Left lobe of liver (tissue), 2 donors: ENCODE measurements around the gene ATXN8OS. TPM values are rescaled to one million over a fixed set of nuclear protein-coding genes. Genes with fewer than 3 reads are reported as not detected.
"Not testable (repeated sequence)": the region's sequence is repeated elsewhere in the genome, so short reads cannot be mapped to it uniquely, and the experiment has no call there.

Source experiments
- ATAC-seq: fragments of 200-7000 bp; cut with Tn5 transposase; one replicate; pipeline ENCODE4 v1.9.1; 2020; ENCODE audit warnings: mild to moderate bottlenecking, moderate library complexity
- DNase-seq: peaks from one replicate; pipeline ENCODE4 v3.0.0-alpha.2; 2020; ENCODE audit warnings: low spot score
- total RNA-seq: library from RNA; stranded (reverse); gene quantifications from one replicate; pipeline ENCODE4 v1.2.1, GENCODE V29; 2021
- donor health status: DM: no; HTN: no; CAD: no; lungs with moderate emphysema.
- donor health status: DM: no; HTN: yes; CAD: no.

ATXN8OS gene
- total RNA-seq, result not detected

- no peak for DNase-seq
- ATAC-seq, result no peak
Observed at GRCh38 chr13:70107498-70108281, at the start of gene ATXN8OS. ATXN8OS (plus strand) TSS chr13:70107826.

DNA sequence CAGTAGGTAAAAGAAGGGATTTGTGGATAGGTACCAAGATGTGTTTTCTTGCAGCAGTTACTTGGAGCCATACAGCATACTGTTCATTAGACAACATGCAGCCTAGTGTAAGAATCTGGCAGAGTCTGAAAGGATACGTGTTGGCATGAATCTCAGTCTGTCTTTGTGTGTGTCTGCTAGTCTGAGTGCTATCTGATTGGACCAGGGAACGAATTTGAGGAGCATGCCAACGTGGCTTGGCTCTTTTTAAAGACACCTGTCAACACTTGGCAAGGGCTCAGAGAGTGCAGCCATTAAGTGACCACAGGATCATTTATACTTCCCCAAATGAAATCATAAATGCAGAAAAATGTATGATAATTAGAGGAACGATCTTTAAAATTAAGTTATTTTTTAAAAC is 27.6 kb upstream of the ATXN8OS start:
- ATAC-seq, result no peak
- DNase-seq, result no peak

DNA sequence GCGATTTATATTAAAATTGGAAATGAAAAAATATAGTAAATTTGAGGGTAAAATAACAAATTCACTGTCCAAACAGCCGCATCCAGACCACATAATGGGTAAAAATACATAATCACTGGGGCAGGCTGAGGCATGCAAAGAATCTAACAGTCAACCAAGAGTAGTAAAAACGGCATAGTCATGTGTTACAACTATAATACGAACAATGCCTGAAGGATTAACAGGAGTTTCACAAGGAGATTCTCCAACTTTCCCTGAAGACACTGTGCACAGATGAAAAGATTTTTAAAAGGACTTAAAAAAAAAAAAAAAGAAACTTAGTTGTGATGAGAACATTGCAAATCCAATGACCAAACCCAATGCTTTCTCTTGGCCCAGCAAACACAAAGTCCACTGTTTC is 20.4 kb upstream of the ATXN8OS start:
- no peak for DNase-seq
- ATAC-seq, result no peak

- DNase-seq, result no peak
- no peak for ATAC-seq
Observed at GRCh38 chr13:70088926-70089325, 18.7 kb upstream of the ATXN8OS start.

DNA sequence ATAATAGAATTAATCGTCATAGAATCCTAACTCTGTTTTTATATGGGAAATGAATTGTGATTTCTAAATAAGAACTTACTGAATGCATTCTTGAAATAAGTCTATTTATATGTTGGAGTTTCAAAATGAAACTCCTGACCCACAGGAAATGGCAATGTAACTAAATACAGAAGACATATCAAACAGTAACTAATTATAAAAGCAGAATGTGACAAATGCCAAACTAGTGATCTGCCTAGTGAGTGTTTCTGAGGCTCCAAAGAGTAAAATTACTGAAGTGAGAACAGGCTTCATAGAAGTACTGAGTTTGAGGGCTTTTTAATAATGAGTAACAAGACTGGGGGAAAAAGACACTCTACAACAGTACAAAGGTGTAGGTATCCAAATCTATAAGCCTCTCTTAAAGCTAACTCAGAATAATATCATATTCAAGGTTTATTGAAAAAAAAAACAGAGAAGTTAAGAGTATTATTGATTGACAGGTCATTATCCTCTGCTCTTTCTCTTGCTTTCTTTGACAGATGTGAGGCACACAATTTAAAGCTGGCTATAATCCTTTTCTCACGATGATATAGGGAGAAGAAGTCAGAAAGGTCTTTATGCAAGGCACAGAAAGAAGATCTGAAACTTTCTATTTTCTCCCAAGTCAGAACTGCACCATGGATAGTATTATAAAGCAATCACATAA is 17.4 kb upstream of the ATXN8OS start:
- no peak for ATAC-seq
- no peak for DNase-seq

- DNase-seq (no peak), ATAC-seq (no peak)
Observed at GRCh38 chr13:70098669-70099068, 9.0 kb upstream of the ATXN8OS start.

DNA sequence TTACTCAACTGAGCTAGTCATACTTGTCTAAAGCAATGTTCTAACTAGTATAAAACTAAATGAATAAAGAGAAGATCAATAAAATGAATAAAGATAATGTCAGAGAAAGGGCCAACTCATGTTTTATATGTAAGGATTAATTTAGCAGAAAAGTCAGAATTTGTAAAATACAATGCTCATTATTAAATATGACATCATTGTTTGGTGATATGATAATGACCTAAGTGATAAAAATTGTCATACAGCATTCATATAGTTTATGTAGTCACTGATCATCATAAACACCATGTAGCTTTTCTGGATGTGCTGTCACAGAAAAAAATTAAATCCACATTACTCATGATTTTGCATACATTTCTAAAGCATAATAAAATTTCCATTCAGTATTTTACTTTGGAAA is 3.1 kb upstream of the ATXN8OS start:
- DNase-seq, result no peak
- ATAC-seq, result no peak

GRCh38 chr13:70107125-70107497 is 515 bp upstream of the ATXN8OS start:
- no peak for ATAC-seq
- no peak for DNase-seq

DNA sequence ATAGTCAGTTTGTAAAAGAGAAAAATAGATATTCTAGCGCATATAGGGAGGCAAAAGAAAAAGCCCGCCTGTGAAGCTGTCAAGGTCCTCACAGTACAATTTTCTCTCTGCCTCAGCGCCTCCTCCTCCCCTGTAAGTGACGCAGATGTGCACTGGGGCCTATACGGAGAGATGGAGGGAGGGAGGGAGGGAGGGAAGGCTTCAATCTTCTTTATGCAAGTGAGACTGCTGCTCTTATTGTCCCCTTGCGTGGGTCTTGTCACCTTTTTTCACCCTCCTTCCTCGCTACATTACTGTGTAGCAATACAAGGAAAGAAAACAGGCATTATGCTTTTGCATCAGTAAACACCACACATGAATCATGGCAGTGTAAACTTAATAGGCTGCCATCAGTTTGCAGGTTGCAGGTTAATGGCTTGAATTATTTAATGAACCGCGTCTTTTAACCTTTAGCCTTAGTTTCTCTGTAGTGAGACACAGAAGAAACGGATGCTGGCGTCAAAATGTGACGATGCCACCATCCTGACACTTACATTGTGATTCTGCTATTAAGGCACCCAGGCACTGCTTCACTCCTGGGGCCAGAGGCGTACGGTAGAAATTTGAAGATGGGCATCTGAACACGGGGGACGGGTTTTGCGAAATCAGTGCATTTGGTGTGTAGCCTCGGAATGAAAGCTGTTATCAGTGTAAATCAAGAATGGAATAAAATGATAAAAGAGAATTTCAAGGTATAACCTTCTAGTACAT is 905 bp downstream of the ATXN8OS start, which contains the start of gene KLHL1:
TSS of gene KLHL1 (minus strand) at position 97 of the 750 bp plus-strand sequence. CDS start 753 bp downstream, outside the sequence.
- DNase-seq (no peak), ATAC-seq (no peak)

GRCh38 chr13:70117338-70117905 is 9.8 kb downstream of the ATXN8OS start:
- DNase-seq (no peak), ATAC-seq (no peak)

DNA sequence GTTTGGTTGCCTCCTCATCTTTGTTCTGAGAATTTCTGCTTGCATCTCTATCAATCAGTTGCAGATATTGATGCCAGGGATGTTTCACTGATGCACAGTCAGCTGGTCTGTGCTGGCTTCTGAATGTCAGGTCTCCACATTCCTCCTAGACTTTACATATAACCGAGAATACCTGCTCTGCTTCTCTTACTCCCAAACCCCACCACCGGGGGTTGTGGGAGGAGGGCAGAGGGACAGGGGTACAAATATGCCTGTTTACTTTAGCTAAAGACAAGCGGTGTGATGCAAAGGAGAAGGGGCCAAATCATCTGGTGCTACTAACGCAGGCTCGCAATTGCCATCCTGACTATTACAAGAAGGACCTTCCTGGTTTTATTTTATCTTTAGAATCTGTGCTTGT is 18.1 kb downstream of the ATXN8OS start:
- ATAC-seq, result no peak

GRCh38 chr13:70128098-70128497 is 20.5 kb downstream of the ATXN8OS start:
- DNase-seq (no peak), ATAC-seq (no peak)

More for the DNA sequence above, 18.1 kb downstream of the ATXN8OS start:
- DNase-seq, result no peak

GRCh38 chr13:70142658-70143057 is 35.0 kb downstream of the ATXN8OS start:
- DNase-seq, ATAC-seq: not testable (repeated sequence)

DNA sequence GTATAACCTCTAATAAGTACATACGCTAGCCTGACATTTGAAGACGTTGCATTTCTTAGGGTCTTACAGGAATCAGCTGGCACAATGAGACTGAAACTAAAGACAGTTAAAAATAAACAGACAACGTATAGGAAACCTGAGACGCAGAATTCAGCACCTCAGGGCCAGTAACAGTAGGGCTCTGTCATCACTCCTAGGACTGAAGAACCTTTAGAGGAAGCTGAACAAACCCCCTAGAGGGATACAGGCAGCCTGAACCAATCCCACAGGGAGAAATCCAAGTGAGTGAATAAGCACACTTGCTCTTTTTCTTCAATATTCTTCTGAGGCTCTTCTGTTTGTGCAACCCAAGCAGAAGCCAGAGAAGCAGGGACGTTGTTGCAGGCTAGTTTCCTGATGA is 54.5 kb downstream of the ATXN8OS start:
- ATAC-seq (no peak), DNase-seq (no peak)

- ATAC-seq, result no peak
Observed at GRCh38 chr13:70170689-70171088, 63.1 kb downstream of the ATXN8OS start.

GRCh38 chr13:70171151-70171550 is 63.5 kb downstream of the ATXN8OS start:
- DNase-seq (no peak), ATAC-seq (no peak)

More at GRCh38 chr13:70170689-70171088, 63.1 kb downstream of the ATXN8OS start:
- DNase-seq, result no peak

DNA sequence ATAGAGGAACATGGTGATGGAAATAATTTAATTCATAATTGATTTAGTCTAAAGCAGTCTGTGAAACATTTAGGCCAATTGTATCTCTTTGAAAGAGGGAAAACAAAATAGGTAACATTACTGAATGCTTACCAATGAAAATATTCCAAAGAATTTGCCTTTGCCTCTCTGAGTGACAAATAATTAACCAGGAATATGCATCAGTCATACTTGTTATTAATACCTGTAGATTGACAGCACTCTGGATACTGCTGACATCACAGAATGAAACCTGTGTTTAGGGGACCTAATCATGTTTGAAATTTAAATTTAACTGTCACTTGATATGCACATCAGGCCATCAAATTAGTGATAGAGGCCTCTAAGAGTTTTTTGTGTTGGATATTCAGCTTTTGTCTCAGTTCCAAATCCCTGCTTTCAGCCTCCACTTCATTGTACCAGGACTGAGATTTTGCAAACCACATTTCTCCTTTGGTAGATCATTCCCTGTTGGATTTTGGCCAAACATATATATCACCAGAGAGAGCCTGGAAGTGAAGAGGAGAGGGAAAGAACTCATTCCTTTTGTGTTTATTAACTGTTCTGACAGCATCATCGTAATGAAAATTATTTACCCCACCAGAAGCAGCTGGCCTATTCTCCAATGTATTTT is 65.4 kb downstream of the ATXN8OS start:
- DNase-seq (no peak), ATAC-seq (no peak)

DNA sequence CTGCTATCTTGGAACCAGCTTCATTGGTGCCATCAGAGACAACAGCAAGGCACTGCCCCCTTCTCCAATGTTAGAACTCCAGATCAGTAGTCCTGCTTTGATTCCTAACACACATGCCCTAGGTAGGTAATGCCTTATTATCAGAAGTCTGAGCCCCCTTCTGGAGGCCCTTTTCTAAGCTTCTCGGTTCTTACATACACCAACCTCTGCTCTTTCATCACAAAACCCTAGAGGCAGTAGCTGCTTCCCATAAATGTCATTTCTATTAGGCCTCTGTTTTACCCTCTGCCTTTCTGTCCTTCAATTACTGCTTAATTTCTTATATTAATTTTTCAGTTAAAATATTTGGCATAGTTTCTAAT is 66.0 kb downstream of the ATXN8OS start:
- no peak for DNase-seq
- no peak for ATAC-seq

- DNase-seq (no peak), ATAC-seq (no peak)
Observed at GRCh38 chr13:70178346-70178745, 70.7 kb downstream of the ATXN8OS start.
